ENCODE results near the gene SETSIP. TPM values are rescaled to one million over a fixed set of nuclear protein-coding genes. Genes with fewer than 3 reads are reported as not detected.

Gene SETSIP, protein sequence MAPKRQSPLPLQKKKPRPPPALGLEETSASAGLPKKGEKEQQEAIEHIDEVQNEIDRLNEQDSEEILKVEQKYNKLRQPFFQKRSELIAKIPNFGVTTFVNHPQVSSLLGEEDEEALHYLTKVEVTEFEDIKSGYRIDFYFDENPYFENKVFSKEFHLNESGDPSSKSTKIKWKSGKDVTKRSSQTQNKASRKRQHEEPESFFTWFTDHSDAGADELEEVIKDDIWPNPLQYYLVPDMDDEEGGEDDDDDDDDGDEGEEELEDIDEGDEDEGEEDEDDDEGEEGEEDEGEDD
- total RNA-seq (not detected), polyA plus RNA-seq (under 1 TPM in 1 of 3 donors, not detected in 2; 0.10 TPM)

- WGBS, 2 donors = 79 to 82% methylated on average over 3 of the region's 3 CpGs
- no peak within 1 kb of the TSS for H3K27ac ChIP-seq
- intact Hi-C loops (cut with DNase I) = no loop called here
- H3K9me3 ChIP-seq = no peaks in the 10 kb centered on the region
- H3K36me3 ChIP-seq = no peaks in the 10 kb centered on the region
- H3K4me3 ChIP-seq = no peak within 1 kb of the TSS
- no peak for TF ChIP-seq POLR2A (IDR thresholded peaks at IDR 0.05)
- no peak for TF ChIP-seq POLR2AphosphoS5 (IDR thresholded peaks at IDR 0.05)
- no peak for TF ChIP-seq EP300 (IDR thresholded peaks at IDR 0.05)
- TF ChIP-seq, protein P1, sequence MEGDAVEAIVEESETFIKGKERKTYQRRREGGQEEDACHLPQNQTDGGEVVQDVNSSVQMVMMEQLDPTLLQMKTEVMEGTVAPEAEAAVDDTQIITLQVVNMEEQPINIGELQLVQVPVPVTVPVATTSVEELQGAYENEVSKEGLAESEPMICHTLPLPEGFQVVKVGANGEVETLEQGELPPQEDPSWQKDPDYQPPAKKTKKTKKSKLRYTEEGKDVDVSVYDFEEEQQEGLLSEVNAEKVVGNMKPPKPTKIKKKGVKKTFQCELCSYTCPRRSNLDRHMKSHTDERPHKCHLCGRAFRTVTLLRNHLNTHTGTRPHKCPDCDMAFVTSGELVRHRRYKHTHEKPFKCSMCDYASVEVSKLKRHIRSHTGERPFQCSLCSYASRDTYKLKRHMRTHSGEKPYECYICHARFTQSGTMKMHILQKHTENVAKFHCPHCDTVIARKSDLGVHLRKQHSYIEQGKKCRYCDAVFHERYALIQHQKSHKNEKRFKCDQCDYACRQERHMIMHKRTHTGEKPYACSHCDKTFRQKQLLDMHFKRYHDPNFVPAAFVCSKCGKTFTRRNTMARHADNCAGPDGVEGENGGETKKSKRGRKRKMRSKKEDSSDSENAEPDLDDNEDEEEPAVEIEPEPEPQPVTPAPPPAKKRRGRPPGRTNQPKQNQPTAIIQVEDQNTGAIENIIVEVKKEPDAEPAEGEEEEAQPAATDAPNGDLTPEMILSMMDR (IDR thresholded peaks at IDR 0.05) = no peak
- no peak for DNase-seq
- peaks cover 0 to 5% (median 0%) of the 10 kb centered on the region in 4 donors for H3K4me1 ChIP-seq
- no peaks in the 10 kb centered on the region for H3K27me3 ChIP-seq
Observed at GRCh38 chr1:92075311-92075710, at the start of gene SETSIP. Gene SETSIP (minus strand): TSS chr1:92075411. CDS start chr1:92075411, 0 bp downstream.

DNA sequence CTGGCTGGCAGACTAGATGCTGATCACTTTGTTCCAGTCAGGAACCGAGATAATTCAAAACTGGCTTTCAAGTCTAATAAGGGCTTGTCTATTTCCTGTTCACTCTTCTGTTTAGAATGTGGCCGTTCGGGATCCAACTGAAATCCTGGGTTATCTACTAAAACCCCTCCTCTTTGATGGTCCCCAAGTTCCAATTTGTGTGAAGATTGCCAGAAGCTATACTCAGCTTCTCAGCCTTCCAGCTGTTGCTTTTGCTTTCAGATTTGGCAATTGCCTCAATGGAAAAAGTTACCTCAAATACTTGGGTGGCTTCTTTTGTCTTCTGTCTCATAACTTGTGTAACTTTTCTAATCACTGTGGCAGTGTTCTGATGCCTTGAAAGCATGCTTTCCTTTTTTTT lies 48.7 kb upstream of the SETSIP start:
- Histone ChIP-seq H3K27ac (no peak overlapping the region), H3K27me3 (no peaks in the 10 kb centered on the region), H3K4me3 (no peak overlapping the region), H3K4me1 (no peaks in the 10 kb centered on the region), H3K9me3 (no peaks in the 10 kb centered on the region), H3K36me3 (no peaks in the 10 kb centered on the region)
- intact Hi-C loops (cut with DNase I) = no loop called here
- WGBS, 2 donors = 62 to 81% methylated on average over 3 of the region's 3 CpGs
- DNase-seq = no peak
- TF ChIP-seq, protein P1 (IDR thresholded peaks at IDR 0.05) = no peak
- TF ChIP-seq POLR2AphosphoS5 (IDR thresholded peaks at IDR 0.05) (no peak), EP300 (IDR thresholded peaks at IDR 0.05) (no peak), POLR2A (IDR thresholded peaks at IDR 0.05) (no peak)

DNA sequence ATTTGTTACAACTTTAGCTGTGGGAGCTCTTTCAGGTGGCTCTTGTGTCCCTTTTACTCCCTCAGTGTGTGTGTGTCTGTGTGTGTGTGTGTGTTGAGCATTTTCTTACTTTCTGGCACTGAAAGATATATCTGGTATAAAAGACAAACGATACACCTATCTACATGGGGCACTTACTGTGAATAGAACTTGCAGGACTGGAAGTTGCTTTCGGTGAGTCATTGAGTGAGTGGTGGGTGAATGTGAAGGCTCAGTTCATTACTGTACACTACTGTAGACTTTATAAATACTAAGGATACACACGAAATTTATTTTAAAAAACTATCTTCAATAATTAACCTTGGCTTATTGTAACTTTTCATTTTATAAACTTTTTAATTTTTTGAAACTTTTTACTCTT lies 43.6 kb upstream of the SETSIP start:
- Histone ChIP-seq H3K4me1 (no peaks in the 10 kb centered on the region), H3K36me3 (no peaks in the 10 kb centered on the region), H3K4me3 (no peak overlapping the region), H3K9me3 (no peaks in the 10 kb centered on the region), H3K27ac (no peak overlapping the region), H3K27me3 (no peaks in the 10 kb centered on the region)
- intact Hi-C loops (cut with DNase I) = no loop called here
- 80 to 85% methylated on average over 3 of the region's 3 CpGs for WGBS, 2 donors
- no peak for DNase-seq
- TF ChIP-seq EP300 (IDR thresholded peaks at IDR 0.05) (no peak), POLR2A (IDR thresholded peaks at IDR 0.05) (no peak), POLR2AphosphoS5 (IDR thresholded peaks at IDR 0.05) (no peak)
- TF ChIP-seq, protein P1 (IDR thresholded peaks at IDR 0.05) = no peak

- Histone ChIP-seq H3K4me3 (no peak overlapping the region), H3K9me3 (no peaks in the 10 kb centered on the region), H3K27ac (no peak overlapping the region), H3K36me3 (no peaks in the 10 kb centered on the region), H3K4me1 (no peaks in the 10 kb centered on the region), H3K27me3 (no peaks in the 10 kb centered on the region)
- no peak for DNase-seq
- intact Hi-C loops (cut with DNase I) = no loop called here
- TF ChIP-seq, protein P1 (IDR thresholded peaks at IDR 0.05) = no peak
- TF ChIP-seq EP300 (IDR thresholded peaks at IDR 0.05) (no peak), POLR2AphosphoS5 (IDR thresholded peaks at IDR 0.05) (no peak), POLR2A (IDR thresholded peaks at IDR 0.05) (no peak)
- WGBS, 2 donors = 55 to 73% methylated on average over 2 of the region's 2 CpGs
Observed at GRCh38 chr1:92117526-92117925, 42.3 kb upstream of the SETSIP start.
